T47D (cell line): Measurements from ENCODE around the gene NSG2.

Experiments used
- DNase-seq, 2 experiments: peaks; one replicate each; pipeline versions ENCODE4 v3.0.0 to v3.0.0-alpha.2; 2011 to 2012; ENCODE audit warnings: low read depth in 1 of 2, low spot score in 1 of 2
- JUND ChIP-seq: IDR thresholded peaks from 2 replicates; pipeline ENCODE4 v1.6.1; 2012; ENCODE audit warnings: low read depth
- in situ Hi-C: cut with HindIII; loops from 2 replicates; pipeline ENCODE4 v1.10.0; 2016; ENCODE audit warnings: low sequenced_read_pairs, low pct_unique_long_range_greater_than_20kb

The NSG2 gene

GRCh38 chr5:174065528-174066197 is 20.2 kb downstream of the NSG2 start:
- TF ChIP-seq JUND, result no peak
- no peak for DNase-seq
- in situ Hi-C loops, result no loop called here

GRCh38 chr5:174067499-174067898 is 22.0 kb downstream of the NSG2 start:
- in situ Hi-C loops, result no loop called here

GRCh38 chr5:174071484-174071883 is 26.0 kb downstream of the NSG2 start:
- no peak for TF ChIP-seq JUND

More at GRCh38 chr5:174067499-174067898, 22.0 kb downstream of the NSG2 start:
- TF ChIP-seq JUND, result no peak
- DNase-seq, result no peak

GRCh38 chr5:174073122-174073660 is 27.7 kb downstream of the NSG2 start:
- in situ Hi-C loops, result no loop called here
- TF ChIP-seq JUND, result no peak

More at GRCh38 chr5:174071484-174071883, 26.0 kb downstream of the NSG2 start:
- no peak for DNase-seq
- in situ Hi-C loops, result no loop called here

GRCh38 chr5:174074369-174074768 is 28.9 kb downstream of the NSG2 start:
- no peak for TF ChIP-seq JUND
- DNase-seq, result no peak
- in situ Hi-C loops, result no loop called here

More at GRCh38 chr5:174073122-174073660, 27.7 kb downstream of the NSG2 start:
- DNase-seq, result no peak

- no peak for TF ChIP-seq JUND
- no peak for DNase-seq
- in situ Hi-C loops, result no loop called here
Observed at GRCh38 chr5:174078416-174078815, 32.9 kb downstream of the NSG2 start.

- TF ChIP-seq JUND, result no peak
- in situ Hi-C loops, result no loop called here
- DNase-seq, result no peak
Observed at GRCh38 chr5:174082286-174082685, 36.8 kb downstream of the NSG2 start.

GRCh38 chr5:174083056-174083827 is 37.7 kb downstream of the NSG2 start:
- in situ Hi-C loops, result no loop called here
- no peak for TF ChIP-seq JUND
- DNase-seq, result no peak

- in situ Hi-C loops, result no loop called here
- no peak for TF ChIP-seq JUND
- DNase-seq, result no peak
Observed at GRCh38 chr5:174084691-174085154, 39.2 kb downstream of the NSG2 start.

- no peak for TF ChIP-seq JUND
- in situ Hi-C loops, result no loop called here
- DNase-seq, result no peak
Observed at GRCh38 chr5:174086751-174087150, 41.2 kb downstream of the NSG2 start.

- no peak for DNase-seq
- TF ChIP-seq JUND, result no peak
- in situ Hi-C loops, result no loop called here
Observed at GRCh38 chr5:174087783-174088182, 42.3 kb downstream of the NSG2 start.

- in situ Hi-C loops, result no loop called here
- no peak for TF ChIP-seq JUND
Observed at GRCh38 chr5:174090129-174090528, 44.6 kb downstream of the NSG2 start.

GRCh38 chr5:174093123-174093522 is 47.6 kb downstream of the NSG2 start:
- no peak for DNase-seq
- TF ChIP-seq JUND, result no peak
- in situ Hi-C loops, result no loop called here

More at GRCh38 chr5:174090129-174090528, 44.6 kb downstream of the NSG2 start:
- DNase-seq, result no peak
